K562 (cell line): ENCODE data around the gene NOTCH1. TPM values are rescaled to one million over a fixed set of nuclear protein-coding genes. Genes with fewer than 3 reads are reported as not detected.

Source experiments
- polyA plus RNA-seq, 8 experiments: library from polyadenylated mRNA; depleted of rRNA in 4 of 8; stranded (reverse) in 5 of 8; unstranded in 3 of 8; fragments of >200 nt; fragmentation: Nextera tagmentation in 2 of 8; fragmentation: Illumina TruSeq in 1 of 8; extraction: Ambion mirVana in 2 of 8; extraction: Trizol in 1 of 8; gene quantifications; 2 replicates each; pipeline versions ENCODE4 v1.2.1 to v1.2.3, GENCODE V29; 2011 to 2014; ENCODE audit warnings: inconsistent platforms in 1 of 8, missing spikeins in 1 of 8
- total RNA-seq, 7 experiments: library from RNA; depleted of rRNA in 6 of 7; stranded (reverse); fragments of >200 nt in 6 of 7; fragmentation: Illumina TruSeq in 2 of 7; extraction: Trizol in 2 of 7; gene quantifications; 2 replicates each; pipeline versions ENCODE4 v1.2.1 to v1.2.3, GENCODE V29; 2011 to 2021; ENCODE audit warnings: low replicate concordance in 1 of 7
- TF ChIP-seq, protein P1 (sequence below), 2 experiments: fragments of 450-650 bp in 1 of 2; sonication (generic) in 1 of 2; formaldehyde crosslinking in 1 of 2; IDR thresholded peaks; 2 replicates each; pipeline versions ENCODE4 v1.7.1 to v1.9.0; 2016 to 2022; ENCODE audit warnings: inconsistent platforms in 1 of 2, mild to moderate bottlenecking in 1 of 2, missing genetic modification reagents in 1 of 2

NOTCH1 gene
- total and polyA plus RNA-seq, 9 of the 15 experiments (the other 6 are each of a cell fraction or from before 2014, with no cell fraction given): 0.03 to 31.4 (median 2.3) TPM

GRCh38 chr9:136564379-136564988 lies 18.6 kb upstream of the NOTCH1 start (continued):
- TF ChIP-seq, protein P1, sequence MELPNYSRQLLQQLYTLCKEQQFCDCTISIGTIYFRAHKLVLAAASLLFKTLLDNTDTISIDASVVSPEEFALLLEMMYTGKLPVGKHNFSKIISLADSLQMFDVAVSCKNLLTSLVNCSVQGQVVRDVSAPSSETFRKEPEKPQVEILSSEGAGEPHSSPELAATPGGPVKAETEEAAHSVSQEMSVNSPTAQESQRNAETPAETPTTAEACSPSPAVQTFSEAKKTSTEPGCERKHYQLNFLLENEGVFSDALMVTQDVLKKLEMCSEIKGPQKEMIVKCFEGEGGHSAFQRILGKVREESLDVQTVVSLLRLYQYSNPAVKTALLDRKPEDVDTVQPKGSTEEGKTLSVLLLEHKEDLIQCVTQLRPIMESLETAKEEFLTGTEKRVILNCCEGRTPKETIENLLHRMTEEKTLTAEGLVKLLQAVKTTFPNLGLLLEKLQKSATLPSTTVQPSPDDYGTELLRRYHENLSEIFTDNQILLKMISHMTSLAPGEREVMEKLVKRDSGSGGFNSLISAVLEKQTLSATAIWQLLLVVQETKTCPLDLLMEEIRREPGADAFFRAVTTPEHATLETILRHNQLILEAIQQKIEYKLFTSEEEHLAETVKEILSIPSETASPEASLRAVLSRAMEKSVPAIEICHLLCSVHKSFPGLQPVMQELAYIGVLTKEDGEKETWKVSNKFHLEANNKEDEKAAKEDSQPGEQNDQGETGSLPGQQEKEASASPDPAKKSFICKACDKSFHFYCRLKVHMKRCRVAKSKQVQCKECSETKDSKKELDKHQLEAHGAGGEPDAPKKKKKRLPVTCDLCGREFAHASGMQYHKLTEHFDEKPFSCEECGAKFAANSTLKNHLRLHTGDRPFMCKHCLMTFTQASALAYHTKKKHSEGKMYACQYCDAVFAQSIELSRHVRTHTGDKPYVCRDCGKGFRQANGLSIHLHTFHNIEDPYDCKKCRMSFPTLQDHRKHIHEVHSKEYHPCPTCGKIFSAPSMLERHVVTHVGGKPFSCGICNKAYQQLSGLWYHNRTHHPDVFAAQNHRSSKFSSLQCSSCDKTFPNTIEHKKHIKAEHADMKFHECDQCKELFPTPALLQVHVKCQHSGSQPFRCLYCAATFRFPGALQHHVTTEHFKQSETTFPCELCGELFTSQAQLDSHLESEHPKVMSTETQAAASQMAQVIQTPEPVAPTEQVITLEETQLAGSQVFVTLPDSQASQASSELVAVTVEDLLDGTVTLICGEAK (IDR thresholded peaks at IDR 0.05): no peak
- TF ChIP-seq, protein P1 (CRISPR knock-in tag; IDR thresholded peaks at IDR 0.05): no peak
